Neural progenitor cell (in vitro differentiated cells): ENCODE measurements around the gene CSAD. TPM values are rescaled to one million over a fixed set of nuclear protein-coding genes. Genes with fewer than 3 reads are reported as not detected.

Experiments used
- DNase-seq: peaks from one replicate; pipeline ENCODE4 v3.0.0-alpha.2; 2016; ENCODE audit warnings: low spot score
- H2AFZ ChIP-seq: fragments of 200-600 bp; sonication (generic); replicated peaks from 2 replicates; pipeline ENCODE4 v1.6.1; 2016; ENCODE audit warnings: antibody characterized with exemption
- H3F3A ChIP-seq: fragments of 200-600 bp; sonication (generic); 2 replicates; pipeline ENCODE4 v1.6.1; 2016; ENCODE audit warnings: antibody characterized with exemption, low read depth
- H3K27ac ChIP-seq: fragments of 200-600 bp; sonication (generic); 2 replicates; pipeline ENCODE4 v1.5.1; 2016; ENCODE audit warnings: mild to moderate bottlenecking
- H3K27me3 ChIP-seq: fragments of 200-600 bp; sonication (generic); 2 replicates; pipeline ENCODE4 v1.6.1; 2016; ENCODE audit warnings: mild to moderate bottlenecking, moderate library complexity
- H3K36me3 ChIP-seq: fragments of 200-600 bp; sonication (generic); 2 replicates; pipeline ENCODE4 v1.5.1; 2016
- H3K4me1 ChIP-seq: fragments of 200-600 bp; sonication (generic); 2 replicates; pipeline ENCODE4 v1.6.1; 2016; ENCODE audit warnings: mixed run types
- H3K4me2 ChIP-seq: fragments of 200-600 bp; sonication (generic); 2 replicates; pipeline ENCODE4 v1.6.1; 2016
- H3K4me3 ChIP-seq: fragments of 200-600 bp; sonication (generic); 2 replicates; pipeline ENCODE4 v1.5.1; 2016
- H3K79me2 ChIP-seq: fragments of 200-600 bp; sonication (generic); 2 replicates; pipeline ENCODE4 v1.6.1; 2016; ENCODE audit warnings: low read depth
- H3K9ac ChIP-seq: fragments of 200-600 bp; sonication (generic); 2 replicates; pipeline ENCODE4 v1.6.1; 2016
- H3K9me3 ChIP-seq: fragments of 200-600 bp; sonication (generic); 2 replicates; pipeline ENCODE4 v1.5.1; 2016; ENCODE audit warnings: low read depth
- H4K20me1 ChIP-seq: fragments of 200-600 bp; sonication (generic); 2 replicates; pipeline ENCODE4 v1.6.1; 2016; ENCODE audit warnings: low read depth
- H3K27ac Mint-ChIP-seq: 3 replicates; pipeline ENCODE4 v1.8.0; 2021; ENCODE audit warnings: mixed read lengths
- H3K27me3 Mint-ChIP-seq: 2 replicates; pipeline ENCODE4 v1.8.0; 2022; ENCODE audit warnings: low read depth, mild to moderate bottlenecking, inconsistent platforms, moderate library complexity, mixed read lengths; ENCODE audit not compliant: insufficient read depth
- H3K36me3 Mint-ChIP-seq: 3 replicates; pipeline ENCODE4 v1.8.0; 2021; ENCODE audit warnings: mixed read lengths
- H3K4me1 Mint-ChIP-seq: 3 replicates; pipeline ENCODE4 v1.8.0; 2021; ENCODE audit warnings: mixed read lengths
- H3K4me3 Mint-ChIP-seq: 3 replicates; pipeline ENCODE4 v1.8.0; 2021; ENCODE audit warnings: mild to moderate bottlenecking, moderate library complexity, mixed read lengths
- H3K9me3 Mint-ChIP-seq: 3 replicates; pipeline ENCODE4 v1.8.0; 2020; ENCODE audit warnings: mixed read lengths
- CTCF ChIP-seq: fragments of 200-600 bp; sonication (generic); IDR thresholded peaks from 2 replicates; pipeline ENCODE4 v1.5.1; 2017; ENCODE audit warnings: antibody characterized with exemption, mild to moderate bottlenecking
- EZH2 ChIP-seq: fragments of 200-600 bp; sonication (generic); IDR thresholded peaks from 2 replicates; pipeline ENCODE4 v1.6.1; 2017; ENCODE audit warnings: antibody characterized with exemption, mild to moderate bottlenecking, moderate library complexity
- EZH2phosphoT487 ChIP-seq: fragments of 200-600 bp; sonication (generic); IDR thresholded peaks from 2 replicates; pipeline ENCODE4 v1.6.1; 2017; ENCODE audit warnings: antibody characterized with exemption
- total RNA-seq: library from RNA; depleted of rRNA; stranded (reverse); fragments of >200 nt; gene quantifications from 2 replicates; pipeline ENCODE4 v1.2.3, GENCODE V29; 2015; ENCODE audit warnings: low replicate concordance

Gene CSAD
- total RNA-seq, 1 donor from 2014 or later = 26.9 TPM

GRCh38 chr12:53160673-53161072, 20.1 kb downstream of the CSAD start:
- Histone ChIP-seq H3K36me3 (no peaks in the 10 kb centered on the region), H3K4me2 (no peak overlapping the region), H3K4me1 (peaks cover 4% of the 10 kb centered on the region), H2AFZ (no peak overlapping the region), H3F3A (peaks cover 5% of the 10 kb centered on the region), H3K79me2 (no peaks in the 10 kb centered on the region), H3K27me3 (no peaks in the 10 kb centered on the region), H4K20me1 (no peaks in the 10 kb centered on the region), H3K4me3 (no peak overlapping the region), H3K9ac (no peak overlapping the region), H3K27ac (no peak overlapping the region), H3K9me3 (no peaks in the 10 kb centered on the region)
- Mint-ChIP-seq H3K36me3 (no peaks in the 10 kb centered on the region), H3K4me1 (peaks cover 7% of the 10 kb centered on the region), H3K27me3 (no peaks in the 10 kb centered on the region), H3K4me3 (no peak overlapping the region), H3K9me3 (no peaks in the 10 kb centered on the region), H3K27ac (no peak overlapping the region)
- TF ChIP-seq CTCF = no peak
- TF ChIP-seq EZH2phosphoT487 = no peak
- no peak for TF ChIP-seq EZH2
- DNase-seq = no peak

GRCh38 chr12:53160000-53160399, 20.7 kb downstream of the CSAD start:
- Mint-ChIP-seq H3K9me3 (no peaks in the 10 kb centered on the region), H3K36me3 (no peaks in the 10 kb centered on the region), H3K27me3 (peaks cover under 1% of the 10 kb centered on the region), H3K4me1 (peaks cover 7% of the 10 kb centered on the region), H3K27ac (no peak overlapping the region), H3K4me3 (no peak overlapping the region)
- H3K79me2 ChIP-seq = no peaks in the 10 kb centered on the region
- H3K4me2 ChIP-seq = no peak overlapping the region
- no peak overlapping the region for H3K4me3 ChIP-seq
- H3K27ac ChIP-seq = no peak overlapping the region
- TF ChIP-seq EZH2phosphoT487 = no peak
- no peak for TF ChIP-seq EZH2
- TF ChIP-seq CTCF = no peak
- peaks cover 4% of the 10 kb centered on the region for H3K4me1 ChIP-seq
- peak; percentile 15 for DNase-seq
- H2AFZ ChIP-seq = peak overlapping the region; percentile 86
- peaks cover 5% of the 10 kb centered on the region for H3F3A ChIP-seq
- no peaks in the 10 kb centered on the region for H4K20me1 ChIP-seq
- no peaks in the 10 kb centered on the region for H3K27me3 ChIP-seq
- no peak overlapping the region for H3K9ac ChIP-seq
- H3K9me3 ChIP-seq = no peaks in the 10 kb centered on the region
- H3K36me3 ChIP-seq = no peaks in the 10 kb centered on the region

- Histone ChIP-seq H3F3A (peaks cover 5% of the 10 kb centered on the region), H3K79me2 (no peaks in the 10 kb centered on the region), H3K9ac (no peak overlapping the region), H3K4me1 (peaks cover 4% of the 10 kb centered on the region), H3K4me3 (no peak overlapping the region), H3K27me3 (no peaks in the 10 kb centered on the region), H2AFZ (peak overlapping the region; percentile 86), H3K4me2 (peak overlapping the region; percentile 46), H3K27ac (no peak overlapping the region), H3K9me3 (no peaks in the 10 kb centered on the region), H4K20me1 (no peaks in the 10 kb centered on the region), H3K36me3 (no peaks in the 10 kb centered on the region)
- H3K36me3 Mint-ChIP-seq = no peaks in the 10 kb centered on the region
- peaks cover 2% of the 10 kb centered on the region for H3K27me3 Mint-ChIP-seq
- H3K9me3 Mint-ChIP-seq = no peaks in the 10 kb centered on the region
- H3K4me1 Mint-ChIP-seq = peaks cover 7% of the 10 kb centered on the region
- TF ChIP-seq EZH2phosphoT487 (no peak), CTCF (peak; percentile 96), EZH2 (no peak)
- H3K4me3 Mint-ChIP-seq = no peak overlapping the region
- peak overlapping the region; percentile 6 for H3K27ac Mint-ChIP-seq
- peak; percentile 85 for DNase-seq
Measured at GRCh38 chr12:53159195-53159839, 21.4 kb downstream of the CSAD start.
